ENCODE results near the gene CLEC19A. TPM values are rescaled to one million over a fixed set of nuclear protein-coding genes. Genes with fewer than 3 reads are reported as not detected.

The CLEC19A gene
- total RNA-seq, 1 experiment from 2014 or later, result 0.09 TPM

DNA sequence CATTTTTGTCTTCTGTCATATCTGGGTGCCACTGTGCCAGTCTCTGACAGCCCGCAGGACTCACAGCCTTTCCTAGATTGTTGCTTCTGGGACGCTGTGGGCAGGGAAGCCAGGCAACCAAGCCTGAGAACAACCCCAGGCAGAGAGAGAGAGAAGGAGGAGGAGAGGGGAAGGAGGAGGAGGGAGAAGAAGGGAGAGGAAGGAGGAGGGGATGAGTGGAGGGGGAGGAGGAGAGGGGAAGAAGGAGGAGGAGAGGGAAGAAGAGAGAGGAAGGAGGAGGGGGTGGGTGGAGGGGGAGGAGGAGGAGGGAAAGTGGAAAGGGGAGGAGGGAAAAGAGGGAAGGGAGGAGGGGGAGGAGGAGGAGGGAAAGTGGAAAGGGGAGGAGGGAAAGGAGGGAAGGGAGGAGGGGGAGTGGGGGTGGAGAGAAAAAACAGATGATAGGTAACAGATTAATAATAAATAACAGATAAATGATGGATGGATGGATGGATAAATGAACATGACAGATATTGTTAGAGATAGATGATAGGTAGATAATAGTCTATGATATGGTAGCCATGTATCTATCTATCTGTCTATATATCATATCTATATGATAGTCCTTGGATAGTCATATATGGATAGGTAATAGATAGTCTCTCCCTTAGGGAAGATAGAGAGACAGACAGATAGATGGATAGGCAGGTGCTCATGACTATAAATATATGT is 29.3 kb downstream of the CLEC19A start:
- Mint-ChIP-seq H3K9me3 (peaks cover 19% of the 10 kb centered on the region), H3K27ac (no peak overlapping the region), H3K4me1 (peaks cover 22% of the 10 kb centered on the region), H3K27me3 (ENCODE audit: low read depth) (0 out of 2 replicates have a peak, but pooled peaks cover 3% of the 10 kb centered on the region), H3K36me3 (peaks cover 14% of the 10 kb centered on the region), H3K4me3 (no peak overlapping the region)
- DNase-seq (ENCODE audit: low spot score), result no peak
- TF ChIP-seq, protein P1, sequence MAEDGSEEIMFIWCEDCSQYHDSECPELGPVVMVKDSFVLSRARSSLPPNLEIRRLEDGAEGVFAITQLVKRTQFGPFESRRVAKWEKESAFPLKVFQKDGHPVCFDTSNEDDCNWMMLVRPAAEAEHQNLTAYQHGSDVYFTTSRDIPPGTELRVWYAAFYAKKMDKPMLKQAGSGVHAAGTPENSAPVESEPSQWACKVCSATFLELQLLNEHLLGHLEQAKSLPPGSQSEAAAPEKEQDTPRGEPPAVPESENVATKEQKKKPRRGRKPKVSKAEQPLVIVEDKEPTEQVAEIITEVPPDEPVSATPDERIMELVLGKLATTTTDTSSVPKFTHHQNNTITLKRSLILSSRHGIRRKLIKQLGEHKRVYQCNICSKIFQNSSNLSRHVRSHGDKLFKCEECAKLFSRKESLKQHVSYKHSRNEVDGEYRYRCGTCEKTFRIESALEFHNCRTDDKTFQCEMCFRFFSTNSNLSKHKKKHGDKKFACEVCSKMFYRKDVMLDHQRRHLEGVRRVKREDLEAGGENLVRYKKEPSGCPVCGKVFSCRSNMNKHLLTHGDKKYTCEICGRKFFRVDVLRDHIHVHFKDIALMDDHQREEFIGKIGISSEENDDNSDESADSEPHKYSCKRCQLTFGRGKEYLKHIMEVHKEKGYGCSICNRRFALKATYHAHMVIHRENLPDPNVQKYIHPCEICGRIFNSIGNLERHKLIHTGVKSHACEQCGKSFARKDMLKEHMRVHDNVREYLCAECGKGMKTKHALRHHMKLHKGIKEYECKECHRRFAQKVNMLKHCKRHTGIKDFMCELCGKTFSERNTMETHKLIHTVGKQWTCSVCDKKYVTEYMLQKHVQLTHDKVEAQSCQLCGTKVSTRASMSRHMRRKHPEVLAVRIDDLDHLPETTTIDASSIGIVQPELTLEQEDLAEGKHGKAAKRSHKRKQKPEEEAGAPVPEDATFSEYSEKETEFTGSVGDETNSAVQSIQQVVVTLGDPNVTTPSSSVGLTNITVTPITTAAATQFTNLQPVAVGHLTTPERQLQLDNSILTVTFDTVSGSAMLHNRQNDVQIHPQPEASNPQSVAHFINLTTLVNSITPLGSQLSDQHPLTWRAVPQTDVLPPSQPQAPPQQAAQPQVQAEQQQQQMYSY (CRISPR knock-in tag; IDR thresholded peaks at IDR 0.05), result no peak
- TF ChIP-seq ELF4 (CRISPR knock-in tag; IDR thresholded peaks at IDR 0.05; ENCODE audit: low read depth), result no peak
- TF ChIP-seq, protein P2, sequence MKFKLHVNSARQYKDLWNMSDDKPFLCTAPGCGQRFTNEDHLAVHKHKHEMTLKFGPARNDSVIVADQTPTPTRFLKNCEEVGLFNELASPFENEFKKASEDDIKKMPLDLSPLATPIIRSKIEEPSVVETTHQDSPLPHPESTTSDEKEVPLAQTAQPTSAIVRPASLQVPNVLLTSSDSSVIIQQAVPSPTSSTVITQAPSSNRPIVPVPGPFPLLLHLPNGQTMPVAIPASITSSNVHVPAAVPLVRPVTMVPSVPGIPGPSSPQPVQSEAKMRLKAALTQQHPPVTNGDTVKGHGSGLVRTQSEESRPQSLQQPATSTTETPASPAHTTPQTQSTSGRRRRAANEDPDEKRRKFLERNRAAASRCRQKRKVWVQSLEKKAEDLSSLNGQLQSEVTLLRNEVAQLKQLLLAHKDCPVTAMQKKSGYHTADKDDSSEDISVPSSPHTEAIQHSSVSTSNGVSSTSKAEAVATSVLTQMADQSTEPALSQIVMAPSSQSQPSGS (CRISPR knock-in tag; IDR thresholded peaks at IDR 0.05; ENCODE audit: borderline replicate concordance, low read depth), result no peak
- TF ChIP-seq, protein P3, sequence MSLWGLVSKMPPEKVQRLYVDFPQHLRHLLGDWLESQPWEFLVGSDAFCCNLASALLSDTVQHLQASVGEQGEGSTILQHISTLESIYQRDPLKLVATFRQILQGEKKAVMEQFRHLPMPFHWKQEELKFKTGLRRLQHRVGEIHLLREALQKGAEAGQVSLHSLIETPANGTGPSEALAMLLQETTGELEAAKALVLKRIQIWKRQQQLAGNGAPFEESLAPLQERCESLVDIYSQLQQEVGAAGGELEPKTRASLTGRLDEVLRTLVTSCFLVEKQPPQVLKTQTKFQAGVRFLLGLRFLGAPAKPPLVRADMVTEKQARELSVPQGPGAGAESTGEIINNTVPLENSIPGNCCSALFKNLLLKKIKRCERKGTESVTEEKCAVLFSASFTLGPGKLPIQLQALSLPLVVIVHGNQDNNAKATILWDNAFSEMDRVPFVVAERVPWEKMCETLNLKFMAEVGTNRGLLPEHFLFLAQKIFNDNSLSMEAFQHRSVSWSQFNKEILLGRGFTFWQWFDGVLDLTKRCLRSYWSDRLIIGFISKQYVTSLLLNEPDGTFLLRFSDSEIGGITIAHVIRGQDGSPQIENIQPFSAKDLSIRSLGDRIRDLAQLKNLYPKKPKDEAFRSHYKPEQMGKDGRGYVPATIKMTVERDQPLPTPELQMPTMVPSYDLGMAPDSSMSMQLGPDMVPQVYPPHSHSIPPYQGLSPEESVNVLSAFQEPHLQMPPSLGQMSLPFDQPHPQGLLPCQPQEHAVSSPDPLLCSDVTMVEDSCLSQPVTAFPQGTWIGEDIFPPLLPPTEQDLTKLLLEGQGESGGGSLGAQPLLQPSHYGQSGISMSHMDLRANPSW (CRISPR knock-in tag; conservative IDR thresholded peaks at IDR 0.05; ENCODE audit: low read depth), result no peak
- TF ChIP-seq, protein P4, sequence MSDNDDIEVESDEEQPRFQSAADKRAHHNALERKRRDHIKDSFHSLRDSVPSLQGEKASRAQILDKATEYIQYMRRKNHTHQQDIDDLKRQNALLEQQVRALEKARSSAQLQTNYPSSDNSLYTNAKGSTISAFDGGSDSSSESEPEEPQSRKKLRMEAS (CRISPR knock-in tag; IDR thresholded peaks at IDR 0.05), result no peak
- TF ChIP-seq SP1 (CRISPR knock-in tag; conservative IDR thresholded peaks at IDR 0.05), result no peak
- TF ChIP-seq, protein P5, sequence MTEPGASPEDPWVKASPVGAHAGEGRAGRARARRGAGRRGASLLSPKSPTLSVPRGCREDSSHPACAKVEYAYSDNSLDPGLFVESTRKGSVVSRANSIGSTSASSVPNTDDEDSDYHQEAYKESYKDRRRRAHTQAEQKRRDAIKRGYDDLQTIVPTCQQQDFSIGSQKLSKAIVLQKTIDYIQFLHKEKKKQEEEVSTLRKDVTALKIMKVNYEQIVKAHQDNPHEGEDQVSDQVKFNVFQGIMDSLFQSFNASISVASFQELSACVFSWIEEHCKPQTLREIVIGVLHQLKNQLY (CRISPR knock-in tag; IDR thresholded peaks at IDR 0.05), result no peak
- TF ChIP-seq ZNF532 (CRISPR knock-in tag; IDR thresholded peaks at IDR 0.05; ENCODE audit: borderline replicate concordance), result no peak
- no peak for TF ChIP-seq ZNF416 (CRISPR knock-in tag; IDR thresholded peaks at IDR 0.05)
- no peak for TF ChIP-seq ZNF423 (CRISPR knock-in tag; IDR thresholded peaks at IDR 0.05)
- TF ChIP-seq KAT7 (CRISPR knock-in tag; IDR thresholded peaks at IDR 0.05; ENCODE audit: borderline replicate concordance), result no peak
- ChIA-PET CTCF (no interaction called here), POLR2A (no interaction called here)
- ATAC-seq, result no peak
